Measurements from ENCODE around the gene KLHL25.
"Not testable (repeated sequence)": the region's sequence is repeated elsewhere in the genome, so short reads cannot be mapped to it uniquely, and the experiment has no call there.

The KLHL25 gene

DNA sequence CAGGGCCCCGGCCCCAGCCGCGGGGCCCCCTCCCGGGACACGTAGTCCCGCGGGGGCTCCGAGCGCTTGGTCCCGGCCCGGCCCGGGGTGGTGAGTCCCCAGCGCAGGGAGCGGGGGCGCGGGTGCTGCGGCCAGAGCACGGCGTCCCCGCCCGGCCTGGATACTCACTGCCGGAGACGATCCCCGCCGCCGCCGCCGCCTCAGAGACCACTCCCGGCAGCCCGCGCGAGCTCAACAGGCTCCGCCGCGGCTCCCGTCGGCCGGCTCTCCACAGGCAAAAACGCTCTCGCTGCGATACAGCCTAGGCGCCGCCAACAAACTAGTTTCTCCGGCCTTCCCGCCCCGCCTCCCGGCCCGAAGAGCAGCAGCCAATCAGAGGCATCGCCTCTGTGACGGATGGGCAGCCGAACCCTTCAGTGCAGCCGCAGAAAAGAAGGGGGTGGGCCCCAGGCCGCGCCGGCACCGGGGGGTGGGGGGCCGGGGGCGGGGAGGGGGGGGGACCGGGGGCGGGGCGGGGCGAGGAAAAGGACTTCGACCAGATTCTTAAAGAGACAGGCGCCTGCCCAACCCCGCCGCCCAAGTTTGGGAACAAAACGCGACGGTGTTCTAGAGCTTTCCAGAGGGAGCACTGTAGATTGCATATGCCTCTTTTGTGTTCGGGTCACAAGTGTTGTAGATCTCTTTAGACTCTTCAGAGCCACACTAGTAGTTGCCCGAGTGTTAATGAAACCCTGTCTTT lies at the start of gene KLHL25:
Gene KLHL25 (minus strand): TSS at position 328 of the 739 bp plus-strand sequence. CDS start 25,115 bp downstream, outside the sequence.
- peak; percentile 92 to 97 for DNase-seq

DNA sequence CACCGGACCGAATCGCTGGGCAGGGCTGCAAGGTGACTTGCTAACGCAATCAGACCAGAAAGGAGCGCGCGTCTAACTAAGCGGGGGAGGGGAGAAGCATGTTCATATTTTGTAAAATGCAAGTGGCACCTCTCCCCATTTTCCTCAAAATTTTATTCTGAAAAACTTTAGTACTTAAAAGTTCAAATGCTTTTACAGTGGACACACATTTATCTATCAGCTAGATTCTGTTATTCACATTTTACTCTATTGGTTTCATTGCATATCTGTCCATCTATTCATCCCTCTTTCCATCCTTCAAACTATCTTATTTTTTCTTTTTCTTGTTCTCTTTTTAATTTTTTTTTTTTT lies 46.1 kb upstream of the KLHL25 start:
- DNase-seq = no peak

DNA sequence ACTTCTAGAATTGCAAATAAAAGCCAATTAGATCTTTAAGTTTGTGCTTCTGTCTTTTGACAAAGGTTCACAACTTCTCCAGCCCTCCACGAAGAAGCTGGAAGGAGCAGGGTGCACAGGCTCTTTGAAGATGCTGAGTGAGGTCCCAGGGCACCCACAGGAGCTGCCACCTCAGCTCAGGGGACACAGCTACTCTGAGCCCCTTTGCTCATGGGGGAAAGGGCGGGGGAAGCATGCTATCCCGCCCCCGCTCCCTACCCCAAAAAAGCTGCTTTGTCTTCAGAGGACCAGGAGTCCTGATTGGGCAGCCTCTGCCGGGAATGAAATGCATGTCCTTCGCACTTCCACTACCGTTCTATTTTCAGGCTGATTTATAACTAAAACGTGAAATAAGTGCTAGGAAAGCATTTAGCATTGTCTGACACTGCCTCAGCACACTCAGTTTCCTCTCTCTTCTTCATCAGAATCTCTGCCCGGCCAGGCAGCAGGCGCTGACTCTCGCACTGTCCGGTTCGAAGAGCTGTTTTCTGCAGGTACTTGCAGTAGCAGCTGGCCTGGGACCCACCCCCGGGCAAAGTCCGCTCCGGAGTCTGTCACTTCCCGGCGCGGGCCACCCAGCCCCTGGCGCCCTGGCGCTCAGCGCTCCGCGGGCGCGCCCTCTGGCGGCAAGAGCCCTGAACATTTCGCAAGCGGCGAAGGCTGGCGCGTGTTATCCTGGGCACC lies 45.5 kb upstream of the KLHL25 start:
- peak; percentile 75 to 95 for DNase-seq

DNA sequence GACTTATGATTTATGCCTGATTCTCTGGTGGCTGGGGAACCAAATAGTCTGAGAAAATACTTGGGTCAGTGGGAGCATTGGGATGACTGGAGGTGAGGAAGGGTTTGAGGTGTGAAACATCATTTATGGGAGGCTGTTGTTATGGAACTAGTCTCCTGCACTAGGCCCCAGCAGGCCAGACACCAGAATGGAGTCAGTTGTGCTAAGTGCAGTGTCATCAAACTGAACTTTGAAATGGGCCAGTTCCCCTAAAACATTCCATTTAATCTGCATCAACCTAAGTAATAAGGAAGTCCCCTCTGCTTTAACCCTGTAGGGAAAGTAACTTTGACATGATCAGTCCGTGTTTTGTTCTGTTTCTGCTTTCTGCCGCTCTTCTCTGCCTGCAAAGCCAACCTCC lies 44.9 kb upstream of the KLHL25 start:
- no peak for DNase-seq

DNA sequence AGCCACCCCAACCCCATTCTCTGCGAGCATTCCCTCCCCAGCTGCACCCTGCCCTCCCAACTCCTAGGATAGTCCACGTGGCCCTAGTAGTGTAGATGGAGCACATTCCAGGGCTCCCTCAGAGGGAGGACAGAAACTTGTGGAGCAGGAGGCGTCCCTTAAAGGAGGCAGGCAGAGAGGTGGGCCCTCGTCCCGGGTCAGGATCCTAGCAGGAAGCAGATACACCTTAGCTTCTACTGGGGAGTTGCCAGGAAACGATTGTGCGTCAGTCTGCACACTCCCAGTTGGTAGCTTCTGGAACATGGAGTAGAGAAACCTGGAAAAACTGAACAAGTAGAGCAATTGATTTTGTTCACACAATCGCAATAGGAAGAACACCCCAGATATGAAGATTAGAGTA lies 43.9 kb upstream of the KLHL25 start:
- DNase-seq = no peak

DNA sequence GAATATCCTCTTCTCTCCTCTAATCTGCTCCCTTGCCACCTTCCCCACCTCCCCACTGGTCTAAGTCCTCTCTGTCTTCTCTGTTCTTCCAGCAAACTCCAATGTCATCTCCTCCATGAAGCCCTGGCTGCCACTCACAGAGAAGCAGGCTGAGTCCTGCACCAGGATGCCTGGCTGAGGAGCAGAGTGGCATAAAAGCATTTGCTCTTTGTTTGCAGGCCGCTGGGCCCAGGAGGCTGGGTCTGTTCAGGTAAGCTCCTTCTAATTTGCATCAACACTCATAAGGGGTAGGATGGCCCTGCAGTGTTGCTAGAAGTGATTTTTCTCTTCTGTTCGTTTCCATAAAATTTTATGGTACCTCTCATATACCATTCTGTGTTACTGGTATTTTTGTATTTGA lies 43.2 kb upstream of the KLHL25 start:
- peak; percentile 49 to 79 for DNase-seq

- peak in 1 of 2 experiments; percentile 13 for DNase-seq
Observed at GRCh38 chr15:85837011-85837433, 42.3 kb upstream of the KLHL25 start.

DNA sequence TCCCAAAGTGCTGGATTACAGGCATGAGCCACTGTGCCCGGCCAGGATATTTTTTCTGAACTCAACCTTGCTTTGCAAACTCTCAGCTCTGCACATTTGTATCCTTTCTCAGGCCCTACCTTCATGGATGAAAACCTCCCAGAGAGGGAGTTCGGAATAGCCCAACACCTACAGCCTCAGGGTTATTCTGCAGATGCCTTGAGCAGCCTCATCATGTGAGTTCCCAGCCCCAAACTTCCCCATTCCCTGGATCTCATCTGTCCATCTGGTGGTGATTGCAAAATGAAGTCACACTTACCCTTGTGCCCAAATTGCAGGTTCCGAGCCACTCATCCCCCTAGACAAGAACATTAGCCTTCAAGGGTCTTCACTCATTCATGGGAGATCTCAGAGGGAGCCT lies 39.9 kb upstream of the KLHL25 start:
- no peak for DNase-seq

DNA sequence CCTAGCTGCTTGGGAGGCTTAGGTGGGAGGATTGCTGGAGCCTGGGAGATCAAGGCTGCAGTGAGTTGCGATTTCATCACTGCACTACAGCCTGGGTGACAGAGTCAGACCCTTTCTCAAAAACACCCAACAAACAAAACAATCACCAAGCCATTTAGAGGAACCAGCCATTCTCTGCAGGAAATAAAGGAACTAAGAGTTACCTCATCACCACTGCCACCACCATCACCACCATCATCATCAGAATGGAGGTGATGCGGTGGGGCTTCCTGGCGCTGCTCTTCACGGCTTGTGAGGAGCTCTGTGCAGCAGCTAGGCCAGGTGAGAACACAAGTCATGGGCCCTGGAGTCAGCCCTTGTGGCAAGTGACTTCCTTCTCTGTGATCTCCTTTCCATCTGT lies 37.7 kb upstream of the KLHL25 start:
- DNase-seq = no peak

GRCh38 chr15:85831415-85832113 lies 36.8 kb upstream of the KLHL25 start:
- peak; percentile 62 to 88 for DNase-seq

- not testable (repeated sequence) for DNase-seq
Observed at GRCh38 chr15:85829754-85830153, 35.0 kb upstream of the KLHL25 start.

GRCh38 chr15:85828874-85829273 lies 34.1 kb upstream of the KLHL25 start:
- DNase-seq = no peak

DNA sequence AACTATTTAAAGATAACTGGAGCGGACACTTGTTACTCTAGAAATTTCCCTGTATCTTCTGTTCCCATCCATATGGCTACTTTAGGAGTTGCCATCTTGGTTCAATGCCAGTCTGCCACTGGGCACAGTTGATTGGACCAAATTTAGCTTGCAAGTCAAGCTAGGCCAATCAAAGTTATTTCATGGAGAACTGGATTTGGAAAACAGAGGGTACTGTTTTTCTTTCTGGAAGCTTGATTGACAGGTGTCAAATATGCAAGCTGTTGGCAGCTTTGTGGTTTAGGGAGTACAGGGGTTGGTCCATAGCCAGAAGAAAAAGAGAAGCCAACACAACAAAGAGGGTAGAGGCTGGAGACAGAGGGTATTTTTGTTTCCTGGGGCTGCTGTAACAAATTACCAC lies 33.4 kb upstream of the KLHL25 start:
- no peak for DNase-seq

- DNase-seq = no peak
Observed at GRCh38 chr15:85826756-85827515, 32.2 kb upstream of the KLHL25 start.

- peak in 1 of 2 experiments; percentile 23 for DNase-seq
Observed at GRCh38 chr15:85825719-85826118, 31.0 kb upstream of the KLHL25 start.

GRCh38 chr15:85825118-85825517 lies 30.4 kb upstream of the KLHL25 start:
- no peak for DNase-seq

- no peak for DNase-seq
Observed at GRCh38 chr15:85821545-85821944, 26.8 kb upstream of the KLHL25 start.

- DNase-seq = no peak
Observed at GRCh38 chr15:85819938-85820337, 25.2 kb upstream of the KLHL25 start.

- DNase-seq = no peak
Observed at GRCh38 chr15:85813234-85813633, 18.5 kb upstream of the KLHL25 start.

GRCh38 chr15:85810075-85810474 lies 15.3 kb upstream of the KLHL25 start:
- no peak for DNase-seq

GRCh38 chr15:85805420-85805819 lies 10.7 kb upstream of the KLHL25 start:
- no peak for DNase-seq

DNA sequence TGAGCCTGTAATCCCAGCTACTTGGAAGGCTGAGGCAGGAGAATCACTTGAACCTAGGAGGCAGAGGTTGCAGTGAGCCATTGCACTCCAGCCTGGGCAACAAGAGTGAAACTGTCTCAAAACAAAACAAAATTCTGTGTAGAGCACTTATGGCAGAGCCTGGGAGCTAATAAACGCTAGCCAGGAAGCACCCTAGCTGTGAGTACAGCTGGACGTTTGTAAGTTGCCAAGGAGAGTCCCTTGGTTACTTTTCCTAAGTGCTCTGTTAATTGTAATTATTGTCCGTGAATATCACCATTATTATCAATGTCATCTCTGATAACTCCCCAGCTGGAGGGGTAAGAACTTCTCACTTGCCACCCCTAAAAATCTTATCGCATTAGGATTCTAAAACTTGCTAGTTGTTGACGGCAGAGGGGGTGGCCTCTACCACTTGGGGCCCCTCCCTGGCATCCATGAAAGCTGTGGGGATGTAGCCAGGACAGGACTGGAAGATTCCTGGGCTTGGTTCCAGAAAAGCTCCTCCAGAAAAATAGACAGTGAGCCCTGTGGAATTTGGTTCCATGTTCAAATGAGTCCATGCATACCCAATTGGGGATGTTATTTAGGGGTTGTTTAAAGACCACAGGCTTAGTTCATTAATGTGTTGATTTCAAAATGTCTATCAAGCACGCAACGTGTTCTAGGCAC lies 9.9 kb upstream of the KLHL25 start:
- no peak for DNase-seq
